Upper lobe of left lung (tissue), 6 donors: ENCODE data around the gene SH2D2A. TPM values are rescaled to one million over a fixed set of nuclear protein-coding genes. Genes with fewer than 3 reads are reported as not detected.

Experiments
- ATAC-seq, 2 donors: fragments of 200-7000 bp; cut with Tn5 transposase; one replicate each; pipeline ENCODE4 v1.9.1; 2022; ENCODE audit warnings: mild to moderate bottlenecking in 2 of 2, moderate library complexity in 2 of 2; ENCODE audit not compliant: low FRiP score in 2 of 2
- DNase-seq, 2 donors: peaks; one replicate each; pipeline ENCODE4 v3.0.0-alpha.2; 2019 to 2020
- H3K27ac ChIP-seq, 4 donors: fragments of 200-600 bp; sonication (generic); one replicate each; pipeline ENCODE4 v1.5.1; 2016 to 2019
- H3K27me3 ChIP-seq, 4 donors: fragments of 200-600 bp; sonication (generic); one replicate each; pipeline ENCODE4 v1.5.1; 2017 to 2019
- H3K36me3 ChIP-seq, 4 donors: fragments of 200-600 bp; sonication (generic); one replicate each; pipeline ENCODE4 v1.5.1; 2016 to 2019
- H3K4me1 ChIP-seq, 4 donors: fragments of 200-600 bp; sonication (generic); one replicate each; pipeline ENCODE4 v1.5.1; 2018 to 2019
- H3K4me3 ChIP-seq, 4 donors: fragments of 200-600 bp; sonication (generic); one replicate each; pipeline ENCODE4 v1.5.1; 2017 to 2019; ENCODE audit warnings: mild to moderate bottlenecking in 2 of 4, moderate library complexity in 1 of 4
- H3K9me3 ChIP-seq, 4 donors: fragments of 200-600 bp; sonication (generic); one replicate each; pipeline ENCODE4 v1.5.1; 2018 to 2019
- CTCF ChIP-seq, 6 experiments: fragments of 450-650 bp in 4 of 6; fragments of 200-600 bp in 2 of 6; sonication (generic) in 2 of 6; IDR thresholded peaks; one replicate each; pipeline ENCODE4 v1.5.1; 2016 to 2019; ENCODE audit warnings: antibody characterized with exemption in 6 of 6
- EP300 ChIP-seq, 4 donors: sonication (generic); formaldehyde crosslinking; IDR thresholded peaks; one replicate each; pipeline ENCODE4 v1.5.1; 2017; ENCODE audit warnings: antibody characterized with exemption in 4 of 4, control low read depth in 2 of 4
- POLR2A ChIP-seq, 4 donors: fragments of 450-650 bp; IDR thresholded peaks; one replicate each; pipeline ENCODE4 v1.5.1; 2016 to 2017; ENCODE audit warnings: antibody characterized with exemption in 4 of 4, mild to moderate bottlenecking in 2 of 4
- POLR2AphosphoS5 ChIP-seq, 2 donors: sonication (generic); formaldehyde crosslinking; IDR thresholded peaks; one replicate each; pipeline ENCODE4 v1.5.1; 2017; ENCODE audit warnings: antibody characterized with exemption in 2 of 2
- WGBS, 2 donors: methylation state at CpG; one replicate each; pipeline ENCODE4 v1.1.5; 2017 to 2018; 5-methylcytosine and 5-hydroxymethylcytosine counted together
- total RNA-seq, 6 donors: library from RNA; depleted of rRNA in 4 of 6; stranded (reverse); fragments of >200 nt in 4 of 6; gene quantifications; one replicate each; pipeline versions ENCODE4 v1.1.0 to v1.2.1, GENCODE V29; 2016 to 2021
- donor health status: DM: no; HTN: no; CAD: no; lungs with moderate emphysema.
- donor health status: DM: no; HTN: yes; CAD: no; lungs with severe emphysema.

SH2D2A gene
- total RNA-seq, 6 donors from 2014 or later = 2.3 to 8.4 (median 5.0) TPM

GRCh38 chr1:156848461-156849150, 32.0 kb upstream of the SH2D2A start:
- no peaks in the 10 kb centered on the region for H3K36me3 ChIP-seq
- H3K4me3 ChIP-seq = no peak overlapping the region
- no peak overlapping the region for H3K27ac ChIP-seq
- TF ChIP-seq CTCF (IDR thresholded peaks at IDR 0.05) (no peak), EP300 (IDR thresholded peaks at IDR 0.05) (no peak), POLR2A (IDR thresholded peaks at IDR 0.05) (no peak), POLR2AphosphoS5 (IDR thresholded peaks at IDR 0.05) (no peak)
- peaks cover 0 to 27% (median 14%) of the 10 kb centered on the region in 4 donors for H3K27me3 ChIP-seq
- 12 to 24% methylated on average over 7 to 27 of the region's 36 CpGs for WGBS, 2 donors
- H3K9me3 ChIP-seq = no peaks in the 10 kb centered on the region
- H3K4me1 ChIP-seq = peaks cover 7 to 21% (median 12%) of the 10 kb centered on the region in 4 donors
- DNase-seq (peak; percentile 67 to 92), ATAC-seq (no peak)

GRCh38 chr1:156847591-156848460, 31.2 kb upstream of the SH2D2A start:
- WGBS, 2 donors = 69 to 70% methylated on average over 5 to 7 of the region's 7 CpGs
- H3K27ac ChIP-seq = no peak overlapping the region
- peaks cover 0 to 33% (median 14%) of the 10 kb centered on the region in 4 donors for H3K27me3 ChIP-seq
- no peak for ATAC-seq
- H3K4me3 ChIP-seq = no peak overlapping the region
- no peaks in the 10 kb centered on the region for H3K9me3 ChIP-seq
- no peak for DNase-seq
- H3K36me3 ChIP-seq = no peaks in the 10 kb centered on the region
- no peak for TF ChIP-seq POLR2AphosphoS5 (IDR thresholded peaks at IDR 0.05)
- TF ChIP-seq POLR2A (IDR thresholded peaks at IDR 0.05) = no peak
- TF ChIP-seq CTCF (IDR thresholded peaks at IDR 0.05) = no peak
- no peak for TF ChIP-seq EP300 (IDR thresholded peaks at IDR 0.05)
- peaks cover 7 to 21% (median 12%) of the 10 kb centered on the region in 4 donors for H3K4me1 ChIP-seq

GRCh38 chr1:156846643-156847042, 30.0 kb upstream of the SH2D2A start:
- 83 to 100% methylated on average over 1 to 5 of the region's 5 CpGs for WGBS, 2 donors
- Histone ChIP-seq H3K4me3 (no peak overlapping the region), H3K4me1 (peaks cover 7 to 21% (median 12%) of the 10 kb centered on the region in 4 donors), H3K9me3 (no peaks in the 10 kb centered on the region), H3K36me3 (no peaks in the 10 kb centered on the region), H3K27ac (no peak overlapping the region), H3K27me3 (peaks cover 0 to 33% (median 14%) of the 10 kb centered on the region in 4 donors)
- ATAC-seq (no peak), DNase-seq (no peak)
- TF ChIP-seq POLR2A (IDR thresholded peaks at IDR 0.05) = no peak
- TF ChIP-seq CTCF (IDR thresholded peaks at IDR 0.05) = no peak
- no peak for TF ChIP-seq EP300 (IDR thresholded peaks at IDR 0.05)
- TF ChIP-seq POLR2AphosphoS5 (IDR thresholded peaks at IDR 0.05) = no peak

GRCh38 chr1:156845953-156846545, 29.4 kb upstream of the SH2D2A start:
- Histone ChIP-seq H3K36me3 (no peaks in the 10 kb centered on the region), H3K27ac (no peak overlapping the region), H3K4me3 (no peak overlapping the region), H3K4me1 (peaks cover 7 to 21% (median 12%) of the 10 kb centered on the region in 4 donors), H3K27me3 (peaks cover 0 to 33% (median 14%) of the 10 kb centered on the region in 4 donors), H3K9me3 (no peaks in the 10 kb centered on the region)
- TF ChIP-seq CTCF (IDR thresholded peaks at IDR 0.05) (no peak), POLR2AphosphoS5 (IDR thresholded peaks at IDR 0.05) (no peak), POLR2A (IDR thresholded peaks at IDR 0.05) (no peak), EP300 (IDR thresholded peaks at IDR 0.05) (no peak)
- WGBS, 2 donors = 49 to 51% methylated on average over 11 to 18 of the region's 18 CpGs
- ATAC-seq (no peak), DNase-seq (no peak)
